GM19397 (cell line): ENCODE measurements around the gene HCAR1.
A peak's percentile ranks its signal among the peaks of the same experiment; 100 is the strongest.
"Not testable (repeated sequence)": the region's sequence is repeated elsewhere in the genome, so short reads cannot be mapped to it uniquely, and the experiment has no call there.

Source experiments
- ATAC-seq: cut with Tn5 transposase; IDR thresholded peaks from one replicate; pipeline ENCODE4 v1.9.1; 2021; ENCODE audit warnings: mild to moderate bottlenecking, moderate library complexity; ENCODE audit not compliant: unreplicated experiment

Gene HCAR1

GRCh38 chr12:122730215-122731014 is at the start of gene HCAR1:
HCAR1 (minus strand) TSS chr12:122730844; CDS start chr12:122730339, 505 bp downstream.
- no peak for ATAC-seq

GRCh38 chr12:122757568-122757967 is 26.9 kb upstream of the HCAR1 start:
- ATAC-seq, result no peak

GRCh38 chr12:122754790-122755189 is 24.1 kb upstream of the HCAR1 start:
- no peak for ATAC-seq

GRCh38 chr12:122753319-122753650 is 22.6 kb upstream of the HCAR1 start:
- no peak for ATAC-seq

- ATAC-seq, result peak; percentile 95
Measured at GRCh38 chr12:122752464-122753318, 22.0 kb upstream of the HCAR1 start, which contains the start of gene DENR. DENR (plus strand) TSS chr12:122752824; CDS start chr12:122753702, 878 bp downstream.

- ATAC-seq, result not testable (repeated sequence)
Measured at GRCh38 chr12:122750781-122751515, 20.3 kb upstream of the HCAR1 start.

- no peak for ATAC-seq
Measured at GRCh38 chr12:122749569-122750332, 19.1 kb upstream of the HCAR1 start.

GRCh38 chr12:122747224-122748135 is 16.8 kb upstream of the HCAR1 start:
- no peak for ATAC-seq

GRCh38 chr12:122743895-122744525 is 13.4 kb upstream of the HCAR1 start:
- no peak for ATAC-seq

- no peak for ATAC-seq
Measured at GRCh38 chr12:122740351-122740750, 9.7 kb upstream of the HCAR1 start.

- ATAC-seq, result no peak
Measured at GRCh38 chr12:122738571-122738970, 7.9 kb upstream of the HCAR1 start.

GRCh38 chr12:122732611-122733010 is 2.0 kb upstream of the HCAR1 start:
- no peak for ATAC-seq

- no peak for ATAC-seq
Measured at GRCh38 chr12:122732170-122732569, 1.5 kb upstream of the HCAR1 start.

- ATAC-seq, result no peak
Measured at GRCh38 chr12:122729583-122730214, 945 bp downstream of the HCAR1 start.

GRCh38 chr12:122726080-122726558 is 4.5 kb downstream of the HCAR1 start:
- ATAC-seq, result no peak

GRCh38 chr12:122725452-122726079 is 5.1 kb downstream of the HCAR1 start:
- no peak for ATAC-seq

- peak; percentile 48 for ATAC-seq
Measured at GRCh38 chr12:122724641-122725243, 5.9 kb downstream of the HCAR1 start.
